Activated CD4-positive, alpha-beta T cell treated with anti-CD3 and anti-CD28 coated beads for 1 hour (primary cell): ENCODE results near the gene MXRA8.

Source experiments
- DNase-seq: peaks from one replicate; pipeline ENCODE4 v3.0.0-alpha.2; 2020

The MXRA8 gene

DNA sequence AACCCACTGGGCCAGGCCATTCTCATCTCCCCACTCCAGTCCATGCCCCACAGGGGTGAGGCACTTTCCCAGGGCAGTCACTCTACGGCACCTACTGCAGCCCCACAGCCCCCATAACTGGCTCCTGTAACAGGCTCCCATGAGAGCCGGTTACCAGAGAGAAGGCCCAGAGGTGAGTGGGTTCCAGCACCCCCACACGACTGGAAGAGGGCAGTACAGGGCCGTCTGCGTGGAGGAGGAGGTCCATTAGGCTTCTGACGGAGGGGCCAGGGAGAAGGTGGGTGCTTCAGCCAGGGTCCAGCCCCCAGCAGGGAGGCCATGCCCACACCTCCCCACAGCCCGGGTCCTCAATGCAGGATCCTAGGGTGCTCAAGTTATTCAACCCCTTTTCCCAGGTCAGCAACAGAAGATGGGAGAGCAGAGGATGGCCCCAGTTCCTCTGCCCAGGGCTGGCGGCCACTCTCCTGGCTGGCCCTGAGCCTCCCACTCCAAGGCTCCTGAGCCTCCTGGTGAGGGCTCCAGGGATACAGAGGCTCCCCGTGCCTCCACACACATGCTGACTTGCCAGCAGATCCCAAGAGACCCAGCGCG, 52.2 kb downstream of the MXRA8 start:
- no peak for DNase-seq

DNA sequence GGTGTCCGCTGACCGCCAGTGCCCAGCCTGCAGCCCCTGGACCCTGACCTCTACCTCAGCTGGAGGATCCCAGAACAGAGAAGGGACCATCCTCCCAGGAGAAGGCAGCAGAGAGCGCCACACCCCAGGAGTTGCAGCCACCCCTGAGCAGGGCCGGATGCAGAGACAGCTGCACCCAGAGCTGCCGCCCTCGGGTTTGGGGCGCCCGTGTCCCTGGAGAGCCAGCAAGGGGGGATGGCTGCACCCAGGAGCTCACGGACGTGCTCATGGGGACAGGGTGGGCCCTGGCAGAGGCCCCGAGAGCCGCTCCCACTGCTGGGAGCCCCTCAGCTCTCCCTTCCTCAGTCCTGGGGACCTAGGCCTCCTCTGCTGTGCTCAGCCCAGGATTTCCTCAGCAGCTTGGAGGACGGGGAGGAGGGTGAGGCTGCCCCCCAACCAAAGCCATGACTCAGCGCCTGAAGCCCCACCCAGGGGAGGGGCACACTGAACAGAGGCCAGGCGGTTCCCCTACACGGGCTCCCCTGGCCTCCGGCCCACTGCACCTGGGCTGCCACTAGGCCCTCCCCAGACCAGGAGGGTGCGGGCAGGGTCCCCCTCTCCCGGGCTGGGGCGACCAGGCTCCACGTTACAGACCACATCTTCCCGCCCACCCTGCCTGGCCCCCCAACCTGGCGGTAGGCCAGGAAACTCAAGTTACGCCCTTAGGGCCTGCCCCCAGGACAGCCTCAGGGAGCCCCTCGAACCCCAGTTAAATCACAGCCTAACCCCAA, 52.9 kb downstream of the MXRA8 start:
- peak; percentile 56 for DNase-seq

DNA sequence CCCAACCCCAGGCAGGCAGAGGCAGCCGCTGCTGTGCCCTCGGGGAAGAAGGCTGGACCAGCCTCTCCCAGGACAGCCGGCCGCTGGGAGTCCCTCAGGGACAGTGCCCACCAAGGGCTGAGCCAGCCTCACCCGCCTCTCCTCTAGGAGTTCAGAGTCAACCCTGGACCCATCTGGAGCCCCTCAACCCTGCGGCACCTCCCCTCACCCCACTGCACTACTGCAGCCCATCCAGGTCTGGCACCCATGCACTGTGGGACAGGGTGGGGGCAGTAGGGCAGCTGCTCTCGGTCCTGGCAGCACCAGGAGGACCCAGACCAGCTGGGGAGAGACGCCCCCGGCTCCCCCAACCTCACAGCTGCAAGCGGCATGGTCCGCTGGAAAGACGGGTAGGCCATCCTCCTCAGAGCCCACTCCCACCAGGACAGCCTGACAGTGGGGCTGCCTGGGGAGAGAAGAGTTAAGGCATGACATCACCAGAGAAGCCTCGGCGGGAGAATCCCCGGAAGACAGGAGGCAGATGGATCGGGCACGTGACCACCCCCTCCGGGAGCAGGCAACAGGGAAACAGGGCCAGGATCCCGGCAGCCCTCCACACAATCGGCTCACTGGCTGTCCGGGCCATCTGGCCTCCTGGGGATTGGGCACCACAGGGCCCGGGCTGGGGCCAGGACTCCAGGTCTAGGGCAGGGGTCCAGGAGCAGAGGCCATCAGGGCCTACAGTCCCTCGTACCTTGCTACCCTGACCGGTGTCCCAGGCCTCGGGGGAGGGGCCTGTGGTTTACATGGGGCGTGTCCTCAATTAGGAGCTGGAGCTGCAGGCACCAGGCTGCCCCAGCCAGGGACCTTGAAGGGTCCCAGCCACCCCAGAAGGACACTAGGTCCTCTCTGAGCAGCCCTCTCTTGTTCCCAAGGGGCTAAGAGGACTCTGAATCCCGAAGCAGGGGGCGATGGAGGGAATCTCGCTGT, 53.7 kb downstream of the MXRA8 start:
- no peak for DNase-seq

DNA sequence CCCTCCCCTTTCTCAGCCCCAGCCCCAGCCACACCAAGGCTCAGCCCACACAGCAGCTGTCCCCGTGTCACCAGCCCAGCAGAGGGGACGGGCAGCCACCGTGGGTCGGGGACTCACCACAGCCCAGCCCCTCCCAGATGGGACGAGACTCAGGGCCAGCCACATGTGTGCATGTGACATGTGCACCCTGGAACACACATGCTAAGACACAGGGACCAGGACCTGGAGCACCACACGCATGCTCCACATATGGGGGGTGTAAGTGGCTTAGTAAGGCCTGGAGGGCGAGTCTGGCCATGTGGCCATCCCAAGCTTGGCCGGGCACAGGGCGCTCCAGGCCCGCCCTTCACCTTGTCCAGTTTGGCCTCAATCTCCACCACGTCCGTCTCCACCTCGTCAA, 54.6 kb downstream of the MXRA8 start:
- DNase-seq, result no peak

DNA sequence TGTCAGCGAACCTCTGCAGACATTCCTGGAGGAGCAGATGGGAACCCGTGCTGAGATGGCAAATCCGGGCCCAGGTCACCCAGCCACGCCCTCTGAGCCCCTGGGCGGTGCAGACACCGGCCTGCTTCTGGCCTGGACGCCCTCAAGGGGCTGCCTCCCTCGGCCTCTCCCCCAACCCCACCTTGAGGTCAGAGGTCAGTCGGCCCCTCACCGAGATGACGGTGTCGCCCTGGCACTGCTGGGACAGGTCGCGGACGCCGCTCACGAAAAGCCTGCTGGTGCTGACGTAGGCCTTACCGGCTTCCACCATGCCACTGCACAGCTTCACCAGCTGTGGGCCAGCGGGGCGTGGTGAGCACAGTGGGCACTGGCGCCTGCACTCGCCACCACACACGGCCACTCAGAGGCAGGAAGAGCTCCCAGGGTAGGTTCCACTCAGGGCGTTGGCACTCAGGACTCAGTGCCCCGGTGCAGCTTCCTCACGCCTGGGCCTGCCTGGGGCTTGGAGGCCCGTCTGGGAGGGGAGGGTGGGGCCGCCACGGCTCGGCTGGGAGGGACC, 55.3 kb downstream of the MXRA8 start:
- no peak for DNase-seq
